GM19193 (cell line): ENCODE measurements around the gene AXIN1.

ENCODE experiments used
- POLR2A ChIP-seq: IDR thresholded peaks from 4 replicates; pipeline ENCODE4 v1.6.1; 2011; ENCODE audit not compliant: insufficient read depth, insufficient read length; ENCODE audit errors: extremely low read depth

Gene AXIN1

DNA sequence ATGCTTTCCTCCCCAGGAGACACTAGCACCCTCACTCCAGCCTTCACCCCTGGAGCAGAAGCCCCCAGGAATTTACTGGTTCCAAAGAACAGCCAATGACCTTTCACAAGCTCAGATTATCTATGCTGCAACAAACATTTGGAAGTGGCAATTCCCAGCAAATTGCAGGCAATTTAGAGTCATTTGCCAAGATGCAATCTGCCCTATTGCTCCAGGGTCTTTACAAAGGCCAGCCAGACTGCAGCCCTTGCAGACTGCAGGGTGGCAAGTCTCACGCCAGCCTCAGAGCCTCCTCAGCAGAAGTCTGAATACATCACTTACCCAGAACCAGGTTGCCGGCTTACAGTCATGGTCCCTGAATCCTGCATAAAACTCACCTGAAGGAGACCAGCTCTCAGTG lies 21.8 kb downstream of the AXIN1 start:
- no peak for TF ChIP-seq POLR2A

GRCh38 chr16:325375-326145 lies 27.0 kb downstream of the AXIN1 start:
- TF ChIP-seq POLR2A, result no peak

DNA sequence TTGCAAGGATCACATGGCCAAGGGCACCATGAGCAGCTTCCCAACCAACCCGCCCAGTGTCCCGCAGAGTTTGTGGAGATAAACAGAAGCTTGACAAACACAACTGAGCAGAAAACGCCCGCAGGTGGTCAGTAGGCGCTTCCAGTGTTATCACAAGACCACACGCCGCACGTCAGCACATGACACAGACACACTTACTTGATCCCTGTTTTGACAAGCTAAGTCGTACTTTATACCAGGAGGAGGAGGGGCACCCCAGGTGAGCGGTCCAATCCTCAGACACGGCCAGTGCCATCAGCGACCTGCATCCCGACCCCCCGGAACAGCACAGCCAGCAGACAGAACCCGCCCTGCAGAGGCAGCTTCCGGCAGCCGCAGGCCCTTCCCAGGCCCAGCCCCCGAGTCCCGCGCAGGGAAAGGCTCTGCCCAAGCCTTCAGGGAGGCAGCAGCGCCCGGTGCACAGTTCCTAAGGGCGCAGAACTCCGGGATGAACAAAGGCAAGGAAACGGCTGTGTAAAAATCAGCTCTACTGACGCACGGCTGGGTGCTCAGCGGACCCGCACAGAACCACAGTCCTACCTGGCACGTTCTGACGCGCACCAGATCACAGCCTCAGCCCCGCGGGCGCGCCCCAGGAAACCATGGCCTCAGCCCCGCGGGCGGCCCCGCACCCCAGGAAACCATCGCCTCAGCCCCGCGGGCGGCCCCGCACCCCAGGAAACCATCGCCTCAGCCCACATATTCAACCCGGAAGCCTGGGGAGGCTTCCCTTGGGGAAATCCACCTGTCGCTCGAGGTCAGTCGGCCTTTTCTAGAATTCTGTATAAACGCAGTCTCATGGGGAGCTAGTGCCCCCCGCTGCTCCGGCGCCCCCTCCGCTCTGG lies 27.8 kb downstream of the AXIN1 start:
- TF ChIP-seq POLR2A, result peak; percentile 49

DNA sequence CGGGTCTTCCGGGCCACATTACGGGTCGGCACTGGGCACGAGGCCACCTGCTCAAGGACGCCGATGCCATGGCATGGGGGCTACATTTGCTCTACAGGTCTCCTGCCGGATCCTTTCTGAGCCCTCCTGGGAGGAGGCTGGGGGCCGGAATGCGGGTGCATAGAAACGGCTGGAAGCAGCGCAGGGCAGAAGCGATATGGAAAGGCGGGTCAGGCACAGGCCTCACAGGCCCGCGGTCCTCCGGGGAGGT lies 28.4 kb downstream of the AXIN1 start:
- TF ChIP-seq POLR2A, result no peak

- no peak for TF ChIP-seq POLR2A
Measured at GRCh38 chr16:322476-323143, 29.9 kb downstream of the AXIN1 start.

DNA sequence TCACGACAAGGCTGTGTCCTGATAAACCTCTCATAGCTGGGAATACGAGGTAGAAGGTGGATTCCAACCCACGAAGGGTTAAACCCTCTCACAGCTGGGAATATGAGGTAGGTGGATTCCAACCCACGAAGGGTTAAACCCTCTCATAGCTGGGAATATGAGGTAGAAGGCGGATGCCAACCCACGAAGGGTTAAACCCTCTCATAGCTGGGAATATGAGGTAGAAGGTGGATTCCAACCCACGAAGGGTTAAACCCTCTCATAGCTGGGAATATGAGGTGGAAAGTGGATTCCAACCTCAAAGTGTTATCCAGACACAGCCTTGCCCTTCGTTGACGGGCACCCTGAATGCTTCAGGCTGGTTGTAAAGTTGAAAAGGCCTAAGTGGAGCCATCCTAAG lies 31.0 kb downstream of the AXIN1 start:
- no peak for TF ChIP-seq POLR2A

DNA sequence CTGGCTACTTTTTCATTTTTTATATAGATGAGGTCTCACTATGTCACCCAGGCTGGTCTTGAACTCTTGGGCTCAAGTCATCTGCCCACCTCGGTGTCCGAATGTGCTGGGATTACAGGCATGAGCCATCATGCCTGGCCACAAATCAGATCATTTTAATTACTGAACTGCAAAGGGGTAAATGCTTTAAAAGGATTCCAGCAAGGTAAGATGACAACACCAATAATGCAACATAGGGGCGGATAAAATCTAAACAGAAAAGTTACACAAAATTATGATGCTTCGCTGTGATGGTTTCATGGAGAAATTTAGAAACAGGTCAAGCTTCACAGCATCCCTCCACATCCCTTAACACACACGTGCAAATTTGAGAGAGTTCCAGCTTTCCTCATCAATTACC lies 32.3 kb downstream of the AXIN1 start:
- TF ChIP-seq POLR2A, result no peak

DNA sequence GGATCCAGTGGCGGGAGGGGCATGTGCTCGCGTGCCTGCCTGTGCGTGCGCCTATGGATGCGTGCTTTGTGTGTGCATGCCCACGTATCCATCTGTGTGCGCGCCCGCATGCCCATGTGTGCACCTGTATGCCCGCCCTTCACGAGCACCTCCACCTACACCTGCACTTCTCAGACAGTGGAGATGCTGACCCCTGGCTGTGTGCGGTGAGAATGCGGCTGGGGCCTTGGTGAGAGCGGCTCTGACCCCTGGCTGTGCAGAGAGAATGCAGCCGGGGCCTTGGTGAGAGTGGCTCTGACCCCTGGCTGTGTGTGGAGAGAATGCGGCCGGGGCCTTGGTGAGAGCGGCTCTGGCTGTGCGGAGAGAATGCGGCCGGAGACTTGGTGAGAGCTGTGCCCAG lies 33.9 kb downstream of the AXIN1 start:
- no peak for TF ChIP-seq POLR2A

DNA sequence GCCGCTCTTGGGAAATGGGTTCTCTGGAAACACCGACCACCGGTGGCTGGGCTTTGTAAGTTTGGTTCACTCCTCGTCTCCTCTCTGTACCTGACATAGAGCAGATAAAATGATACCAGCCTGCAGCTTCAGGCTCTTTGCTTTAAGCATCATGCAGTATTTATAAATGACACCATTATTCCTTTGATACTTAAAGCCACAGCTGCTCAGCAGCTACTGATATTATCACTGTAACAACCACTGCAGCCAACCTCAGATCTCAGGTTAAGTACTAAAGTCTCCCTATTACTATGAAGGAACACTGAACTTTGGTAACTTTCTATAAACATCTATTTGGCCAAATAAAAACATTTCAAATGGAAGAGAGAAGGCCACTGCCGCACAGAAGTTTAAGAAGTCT lies 34.9 kb downstream of the AXIN1 start:
- no peak for TF ChIP-seq POLR2A

- TF ChIP-seq POLR2A, result no peak
Measured at GRCh38 chr16:316741-317464, 35.6 kb downstream of the AXIN1 start.

DNA sequence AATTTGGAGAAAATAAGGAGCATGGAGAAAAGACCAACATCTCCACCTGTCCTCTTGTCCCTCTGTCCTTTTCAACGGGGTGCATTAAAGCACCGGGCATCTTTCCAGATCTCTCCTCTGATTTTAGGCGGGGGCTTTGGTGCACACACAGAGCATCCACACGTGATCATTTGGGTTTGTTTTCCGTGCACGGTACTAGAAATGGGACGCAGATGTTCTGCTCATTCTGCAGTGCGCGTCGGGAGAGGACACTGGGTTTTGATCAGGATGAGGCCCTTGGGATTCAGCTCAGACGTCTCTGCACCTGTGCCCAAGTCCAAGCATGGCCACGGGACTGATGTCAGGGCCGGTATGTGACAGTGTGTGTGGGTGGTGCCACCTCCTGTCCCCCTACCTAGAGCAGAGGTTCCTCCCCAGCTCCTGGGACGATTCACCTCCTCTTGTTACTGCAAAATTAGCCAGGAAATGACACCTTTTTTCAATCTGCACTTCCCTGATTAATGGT lies 37.7 kb downstream of the AXIN1 start:
- no peak for TF ChIP-seq POLR2A

GRCh38 chr16:314351-314750 lies 38.2 kb downstream of the AXIN1 start:
- TF ChIP-seq POLR2A, result no peak

DNA sequence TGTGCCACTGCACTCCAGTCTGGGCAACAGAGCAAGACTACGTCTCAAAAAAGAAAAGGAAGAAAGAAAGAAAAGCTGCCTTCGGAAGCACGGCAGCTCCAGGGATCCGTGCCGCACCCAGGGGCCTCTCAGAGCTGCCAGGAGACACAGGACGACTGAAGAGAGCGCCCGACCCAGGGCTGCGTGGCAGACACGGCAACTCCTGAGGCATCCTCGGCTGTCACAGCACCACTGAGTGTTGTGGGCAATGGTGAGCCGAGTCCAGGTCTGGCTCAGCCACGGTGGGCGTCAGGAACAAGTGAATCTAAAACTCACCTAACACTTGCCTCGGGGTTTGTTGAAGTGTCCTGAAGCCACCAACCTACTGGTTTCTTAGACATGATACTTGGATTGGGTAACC lies 40.8 kb downstream of the AXIN1 start:
- no peak for TF ChIP-seq POLR2A

- TF ChIP-seq POLR2A, result no peak
Measured at GRCh38 chr16:309476-309875, 43.0 kb downstream of the AXIN1 start.
